Testis (tissue), 2 donors: Measurements from ENCODE around the gene PCNP.

ENCODE experiments used
- CTCF ChIP-seq, 3 experiments: fragments of 450-650 bp in 2 of 3; fragments of 200-600 bp in 1 of 3; sonication (generic) in 1 of 3; IDR thresholded peaks; one replicate each; pipeline ENCODE4 v1.5.1; 2016 to 2019; ENCODE audit warnings: antibody characterized with exemption in 3 of 3, mild to moderate bottlenecking in 2 of 3, moderate library complexity in 1 of 3
- POLR2A ChIP-seq: fragments of 450-650 bp; IDR thresholded peaks from one replicate; pipeline ENCODE4 v1.6.1; 2017; ENCODE audit warnings: antibody characterized with exemption, mild to moderate bottlenecking, moderate library complexity

- TF ChIP-seq CTCF (IDR thresholded peaks at IDR 0.05) (no peak), POLR2A (no peak)
These were observed 43.5 kb downstream of the PCNP start for GRCh38 chr3:101617478-101617877.
